Upper lobe of left lung (tissue), 6 donors: ENCODE measurements around the gene ZC3H18. TPM values are rescaled to one million over a fixed set of nuclear protein-coding genes. Genes with fewer than 3 reads are reported as not detected.

Source experiments
- ATAC-seq, 2 donors: fragments of 200-7000 bp; cut with Tn5 transposase; one replicate each; pipeline ENCODE4 v1.9.1; 2022; ENCODE audit warnings: mild to moderate bottlenecking in 2 of 2, moderate library complexity in 2 of 2; ENCODE audit not compliant: low FRiP score in 2 of 2
- DNase-seq, 2 donors: peaks; one replicate each; pipeline ENCODE4 v3.0.0-alpha.2; 2019 to 2020
- H3K27ac ChIP-seq, 4 donors: fragments of 200-600 bp; sonication (generic); one replicate each; pipeline ENCODE4 v1.5.1; 2016 to 2019
- H3K27me3 ChIP-seq, 4 donors: fragments of 200-600 bp; sonication (generic); one replicate each; pipeline ENCODE4 v1.5.1; 2017 to 2019
- H3K36me3 ChIP-seq, 4 donors: fragments of 200-600 bp; sonication (generic); one replicate each; pipeline ENCODE4 v1.5.1; 2016 to 2019
- H3K4me1 ChIP-seq, 4 donors: fragments of 200-600 bp; sonication (generic); one replicate each; pipeline ENCODE4 v1.5.1; 2018 to 2019
- H3K4me3 ChIP-seq, 4 donors: fragments of 200-600 bp; sonication (generic); one replicate each; pipeline ENCODE4 v1.5.1; 2017 to 2019; ENCODE audit warnings: mild to moderate bottlenecking in 2 of 4, moderate library complexity in 1 of 4
- H3K9me3 ChIP-seq, 4 donors: fragments of 200-600 bp; sonication (generic); one replicate each; pipeline ENCODE4 v1.5.1; 2018 to 2019
- EP300 ChIP-seq, 4 donors: sonication (generic); formaldehyde crosslinking; IDR thresholded peaks; one replicate each; pipeline ENCODE4 v1.5.1; 2017; ENCODE audit warnings: antibody characterized with exemption in 4 of 4, control low read depth in 2 of 4
- POLR2A ChIP-seq, 4 donors: fragments of 450-650 bp; IDR thresholded peaks; one replicate each; pipeline ENCODE4 v1.5.1; 2016 to 2017; ENCODE audit warnings: antibody characterized with exemption in 4 of 4, mild to moderate bottlenecking in 2 of 4
- POLR2AphosphoS5 ChIP-seq, 2 donors: sonication (generic); formaldehyde crosslinking; IDR thresholded peaks; one replicate each; pipeline ENCODE4 v1.5.1; 2017; ENCODE audit warnings: antibody characterized with exemption in 2 of 2
- WGBS, 2 donors: methylation state at CpG; one replicate each; pipeline ENCODE4 v1.1.5; 2017 to 2018; 5-methylcytosine and 5-hydroxymethylcytosine counted together
- total RNA-seq, 6 donors: library from RNA; depleted of rRNA in 4 of 6; stranded (reverse); fragments of >200 nt in 4 of 6; gene quantifications; one replicate each; pipeline versions ENCODE4 v1.1.0 to v1.2.1, GENCODE V29; 2016 to 2021
- TF ChIP-seq, protein P1 (sequence below), 6 experiments: fragments of 450-650 bp in 4 of 6; fragments of 200-600 bp in 2 of 6; sonication (generic) in 2 of 6; IDR thresholded peaks; one replicate each; pipeline ENCODE4 v1.5.1; 2016 to 2019; ENCODE audit warnings: antibody characterized with exemption in 6 of 6
- donor health status: DM: no; HTN: no; CAD: no; lungs with moderate emphysema.
- donor health status: DM: no; HTN: yes; CAD: no; lungs with severe emphysema.

Gene ZC3H18
- total RNA-seq, 6 donors from 2014 or later, result 22.0 to 74.4 (median 45.5) TPM

DNA sequence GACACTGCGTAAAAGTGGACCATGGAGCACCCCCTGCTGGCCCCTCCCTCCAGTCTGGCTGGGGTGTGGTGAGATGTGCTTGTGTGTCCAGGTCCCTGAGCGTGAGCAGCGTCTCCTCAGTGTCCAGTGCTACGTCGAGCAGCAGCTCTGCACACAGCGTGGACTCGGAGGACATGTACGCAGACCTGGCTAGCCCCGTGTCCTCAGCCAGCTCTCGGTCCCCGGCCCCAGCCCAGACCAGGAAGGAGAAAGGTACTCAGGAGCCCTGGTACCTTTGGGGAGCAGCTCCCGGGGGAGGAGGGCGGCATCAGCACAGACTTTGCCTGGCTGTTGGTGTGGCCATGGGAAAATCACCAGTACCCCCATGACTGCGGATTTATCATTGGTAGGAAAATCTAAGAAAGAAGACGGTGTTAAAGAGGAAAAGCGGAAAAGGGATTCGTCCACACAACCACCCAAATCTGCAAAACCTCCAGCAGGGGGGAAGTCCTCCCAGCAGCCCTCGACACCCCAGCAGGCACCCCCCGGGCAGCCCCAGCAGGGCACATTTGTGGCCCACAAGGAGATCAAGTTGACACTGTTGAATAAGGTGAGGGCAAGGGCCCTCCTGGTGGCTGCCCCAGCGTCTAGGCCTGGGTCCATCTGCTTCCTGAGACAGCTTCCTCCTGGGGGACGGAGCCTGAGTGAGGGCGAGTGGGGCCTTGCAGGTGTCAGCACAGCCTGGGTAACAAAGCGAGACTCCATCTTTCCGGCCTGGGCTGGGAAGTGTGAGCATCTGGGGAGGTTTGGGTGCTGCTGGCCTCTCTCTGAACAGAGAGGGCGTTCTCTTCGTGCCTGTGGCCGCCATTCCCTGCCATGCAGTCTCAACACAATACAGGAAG, 57.6 kb downstream of the ZC3H18 start:
- ATAC-seq (no peak), DNase-seq (peak in 1 of 2 donors; percentile 65)
- Histone ChIP-seq H3K9me3 (no peaks in the 10 kb centered on the region), H3K27me3 (no peaks in the 10 kb centered on the region), H3K4me1 (no peaks in the 10 kb centered on the region), H3K4me3 (no peak overlapping the region), H3K36me3 (peaks cover 35 to 96% (median 83%) of the 10 kb centered on the region in 4 donors), H3K27ac (no peak overlapping the region)
- TF ChIP-seq POLR2AphosphoS5 (IDR thresholded peaks at IDR 0.05) (no peak), EP300 (IDR thresholded peaks at IDR 0.05) (no peak), POLR2A (IDR thresholded peaks at IDR 0.05) (no peak)
- TF ChIP-seq, protein P1, sequence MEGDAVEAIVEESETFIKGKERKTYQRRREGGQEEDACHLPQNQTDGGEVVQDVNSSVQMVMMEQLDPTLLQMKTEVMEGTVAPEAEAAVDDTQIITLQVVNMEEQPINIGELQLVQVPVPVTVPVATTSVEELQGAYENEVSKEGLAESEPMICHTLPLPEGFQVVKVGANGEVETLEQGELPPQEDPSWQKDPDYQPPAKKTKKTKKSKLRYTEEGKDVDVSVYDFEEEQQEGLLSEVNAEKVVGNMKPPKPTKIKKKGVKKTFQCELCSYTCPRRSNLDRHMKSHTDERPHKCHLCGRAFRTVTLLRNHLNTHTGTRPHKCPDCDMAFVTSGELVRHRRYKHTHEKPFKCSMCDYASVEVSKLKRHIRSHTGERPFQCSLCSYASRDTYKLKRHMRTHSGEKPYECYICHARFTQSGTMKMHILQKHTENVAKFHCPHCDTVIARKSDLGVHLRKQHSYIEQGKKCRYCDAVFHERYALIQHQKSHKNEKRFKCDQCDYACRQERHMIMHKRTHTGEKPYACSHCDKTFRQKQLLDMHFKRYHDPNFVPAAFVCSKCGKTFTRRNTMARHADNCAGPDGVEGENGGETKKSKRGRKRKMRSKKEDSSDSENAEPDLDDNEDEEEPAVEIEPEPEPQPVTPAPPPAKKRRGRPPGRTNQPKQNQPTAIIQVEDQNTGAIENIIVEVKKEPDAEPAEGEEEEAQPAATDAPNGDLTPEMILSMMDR (IDR thresholded peaks at IDR 0.05), result no peak
- 94 to 95% methylated on average over 27 of the region's 27 CpGs for WGBS, 2 donors

DNA sequence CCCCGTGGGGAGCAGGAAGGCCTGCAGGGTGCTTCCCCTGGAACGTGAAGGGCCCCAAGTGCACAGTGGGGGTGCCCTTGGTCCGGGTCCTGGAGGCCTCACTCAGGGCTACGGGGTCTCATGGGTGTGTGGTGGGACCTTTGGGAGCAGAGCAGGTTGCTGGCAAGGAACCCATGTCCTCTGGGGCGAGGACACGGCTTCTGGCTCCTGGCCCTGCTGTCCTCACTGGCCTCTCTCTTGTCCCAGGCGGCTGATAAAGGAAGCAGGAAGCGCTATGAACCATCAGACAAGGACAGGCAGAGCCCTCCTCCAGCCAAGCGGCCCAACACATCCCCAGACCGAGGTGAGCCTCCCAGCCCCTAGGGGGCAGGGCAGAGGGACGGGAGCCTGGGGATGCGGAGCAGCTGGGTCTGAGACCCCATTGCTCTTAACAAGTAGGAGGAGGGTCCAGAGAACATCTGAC, 58.3 kb downstream of the ZC3H18 start:
- Histone ChIP-seq H3K4me3 (no peak overlapping the region), H3K4me1 (peaks cover 0 to 2% (median under 1%) of the 10 kb centered on the region in 4 donors), H3K9me3 (no peaks in the 10 kb centered on the region), H3K27ac (no peak overlapping the region), H3K27me3 (no peaks in the 10 kb centered on the region), H3K36me3 (peaks cover 35 to 94% (median 79%) of the 10 kb centered on the region in 4 donors)
- ATAC-seq (no peak), DNase-seq (peak in 1 of 2 donors; percentile 45)
- WGBS, 2 donors, result 61 to 77% methylated on average over 2 to 11 of the region's 12 CpGs
- TF ChIP-seq POLR2AphosphoS5 (IDR thresholded peaks at IDR 0.05), result no peak
- TF ChIP-seq POLR2A (IDR thresholded peaks at IDR 0.05), result no peak
- TF ChIP-seq, protein P1 (IDR thresholded peaks at IDR 0.05), result peak in 3 of 6 experiments; percentile 9 to 21 (median 21)
- no peak for TF ChIP-seq EP300 (IDR thresholded peaks at IDR 0.05)

DNA sequence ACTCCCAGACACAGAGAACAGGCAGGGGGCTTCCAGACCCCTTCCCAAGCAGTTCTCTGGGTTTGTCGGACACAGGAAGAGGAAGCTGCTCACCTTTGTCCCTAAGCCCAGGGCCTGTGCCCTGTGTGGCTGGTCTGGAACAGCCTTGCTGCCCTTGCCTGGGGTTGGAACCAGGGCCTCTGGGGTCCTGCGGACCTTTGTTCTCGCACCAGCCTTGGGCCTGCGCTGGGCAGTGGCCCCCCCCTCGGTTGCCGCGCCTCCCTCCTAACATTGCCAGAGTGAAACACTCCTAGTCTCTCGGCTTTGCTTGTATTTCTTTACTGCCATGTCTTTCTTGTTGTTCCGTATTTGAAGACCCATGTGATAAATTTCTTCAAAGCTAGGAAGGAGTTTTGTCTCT, 59.6 kb downstream of the ZC3H18 start:
- peaks cover 26 to 81% (median 67%) of the 10 kb centered on the region in 4 donors for H3K36me3 ChIP-seq
- no peaks in the 10 kb centered on the region for H3K9me3 ChIP-seq
- 86 to 96% methylated on average over 7 to 9 of the region's 9 CpGs for WGBS, 2 donors
- peak in 1 of 2 donors; percentile 52 for DNase-seq
- no peak overlapping the region for H3K27ac ChIP-seq
- H3K4me1 ChIP-seq, result peaks cover 6 to 15% (median 11%) of the 10 kb centered on the region in 4 donors
- no peak overlapping the region for H3K4me3 ChIP-seq
- ATAC-seq, result no peak
- TF ChIP-seq, protein P1 (IDR thresholded peaks at IDR 0.05), result no peak
- TF ChIP-seq EP300 (IDR thresholded peaks at IDR 0.05) (no peak), POLR2A (IDR thresholded peaks at IDR 0.05) (no peak), POLR2AphosphoS5 (IDR thresholded peaks at IDR 0.05) (no peak)
- H3K27me3 ChIP-seq, result no peaks in the 10 kb centered on the region

DNA sequence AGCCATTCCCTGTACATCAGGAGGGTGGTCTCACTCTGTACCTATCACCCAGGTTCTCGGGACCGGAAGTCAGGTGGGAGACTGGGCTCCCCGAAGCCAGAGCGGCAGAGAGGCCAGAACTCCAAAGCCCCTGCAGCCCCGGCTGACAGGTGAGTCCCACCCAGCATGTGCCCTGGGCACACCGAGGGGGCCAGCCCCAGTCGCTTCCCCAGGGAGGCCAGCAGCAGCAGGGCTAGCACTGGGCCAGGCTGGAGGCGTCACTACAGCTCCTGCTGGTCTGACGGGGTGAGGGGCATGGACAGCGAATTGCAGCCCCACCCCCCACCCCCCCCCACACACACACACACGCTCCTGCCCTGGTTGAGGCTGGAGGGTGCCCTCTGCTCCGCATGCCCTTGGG, 60.2 kb downstream of the ZC3H18 start:
- ATAC-seq (no peak), DNase-seq (peak in 1 of 2 donors; percentile 51)
- 91 to 97% methylated on average over 6 to 11 of the region's 12 CpGs for WGBS, 2 donors
- no peak overlapping the region for H3K4me3 ChIP-seq
- H3K4me1 ChIP-seq, result peaks cover 11 to 21% (median 16%) of the 10 kb centered on the region in 4 donors
- no peaks in the 10 kb centered on the region for H3K9me3 ChIP-seq
- no peak overlapping the region for H3K27ac ChIP-seq
- no peaks in the 10 kb centered on the region for H3K27me3 ChIP-seq
- TF ChIP-seq, protein P1 (IDR thresholded peaks at IDR 0.05), result no peak
- TF ChIP-seq POLR2AphosphoS5 (IDR thresholded peaks at IDR 0.05) (no peak), EP300 (IDR thresholded peaks at IDR 0.05) (no peak), POLR2A (IDR thresholded peaks at IDR 0.05) (no peak)
- H3K36me3 ChIP-seq, result peaks cover 22 to 75% (median 61%) of the 10 kb centered on the region in 4 donors
